ENCODE data around the gene FLOT1. TPM values are rescaled to one million over a fixed set of nuclear protein-coding genes. Genes with fewer than 3 reads are reported as not detected.
A peak's percentile ranks its signal among the peaks of the same experiment; 100 is the strongest.

FLOT1 gene
- total and polyA plus RNA-seq, 2 of the 13 experiments (the other 11 are each of a cell fraction or from before 2014, with no cell fraction given): 82.3 to 130 TPM

GRCh38 chr6:30741789-30742315, 635 bp downstream of the FLOT1 start (continued):
- TF ChIP-seq NFYC (CRISPR knock-in tag; IDR thresholded peaks at IDR 0.05) (no peak; the same call in 1 of the 2 replicates), KDM3A (CRISPR knock-in tag; IDR thresholded peaks at IDR 0.05; ENCODE audit: low read depth) (no peak), ZNF546 (CRISPR knock-in tag; conservative IDR thresholded peaks at IDR 0.05) (no peak), IRF9 (CRISPR knock-in tag; IDR thresholded peaks at IDR 0.05; ENCODE audit: borderline replicate concordance) (no peak), TEAD3 (CRISPR knock-in tag; optimal IDR thresholded peaks at IDR 0.05; ENCODE audit: borderline replicate concordance) (no peak), MZF1 (CRISPR knock-in tag; IDR thresholded peaks at IDR 0.05; ENCODE audit: borderline replicate concordance) (no peak; the same call in 1 of the 2 replicates), ZBTB8A (CRISPR knock-in tag; IDR thresholded peaks at IDR 0.05; ENCODE audit: borderline replicate concordance, low read depth) (no peak), NCOA2 (CRISPR knock-in tag; IDR thresholded peaks at IDR 0.05) (no peak), JUN (CRISPR knock-in tag; IDR thresholded peaks at IDR 0.05) (no peak), LRRFIP1 (CRISPR knock-in tag; conservative IDR thresholded peaks at IDR 0.05) (no peak), ZNF235 (CRISPR knock-in tag; IDR thresholded peaks at IDR 0.05; ENCODE audit: borderline replicate concordance) (no peak), ZBTB1 (CRISPR knock-in tag; IDR thresholded peaks at IDR 0.05; ENCODE audit: borderline replicate concordance) (no peak), TCF7 (IDR thresholded peaks at IDR 0.05; ENCODE audit: low read depth) (no peak), SPEN (CRISPR knock-in tag; IDR thresholded peaks at IDR 0.05; ENCODE audit: low read depth) (no peak), ZNF547 (CRISPR knock-in tag; IDR thresholded peaks at IDR 0.05) (no peak), ZNF264 (CRISPR knock-in tag; IDR thresholded peaks at IDR 0.05) (0 out of 2 replicates have a peak, but pooled peaks have one; percentile 69), ZNF446 (CRISPR knock-in tag; IDR thresholded peaks at IDR 0.05) (no peak), ZNF775 (CRISPR knock-in tag; IDR thresholded peaks at IDR 0.05; ENCODE audit: borderline replicate concordance) (no peak), FOXA1 (IDR thresholded peaks at IDR 0.05) (no peak), FOXA1 (CRISPR knock-in tag; IDR thresholded peaks at IDR 0.05) (peak; percentile 4; the same call in 1 of the 2 replicates), ZNF780A (CRISPR knock-in tag; IDR thresholded peaks at IDR 0.05) (no peak), ZKSCAN8 (CRISPR knock-in tag; IDR thresholded peaks at IDR 0.05; ENCODE audit: borderline replicate concordance) (no peak), ZBTB4 (CRISPR knock-in tag; IDR thresholded peaks at IDR 0.05; ENCODE audit: borderline replicate concordance) (no peak), ATF2 (CRISPR knock-in tag; IDR thresholded peaks at IDR 0.05) (no peak)
